DOHH2 (cell line): ENCODE results near the gene FAM221B.

ENCODE experiments used
- H3F3A ChIP-seq: fragments of 200-600 bp; sonication (generic), shearing (Covaris generic); 2 replicates; pipeline ENCODE4 v1.6.0; 2016; ENCODE audit warnings: antibody characterized with exemption, mild to moderate bottlenecking; ENCODE audit not compliant: control insufficient read depth, insufficient read depth
- H3K27ac ChIP-seq: fragments of 200-600 bp; sonication (generic); 2 replicates; pipeline ENCODE4 v1.5.1; 2014; ENCODE audit warnings: low read depth, mild to moderate bottlenecking, low read length, moderate library complexity
- H3K27me3 ChIP-seq: fragments of 200-600 bp; sonication (generic); 2 replicates; pipeline ENCODE4 v1.6.1; 2014; ENCODE audit warnings: mild to moderate bottlenecking, low read length, mixed read lengths; ENCODE audit not compliant: control insufficient read depth
- H3K36me3 ChIP-seq: fragments of 200-600 bp; sonication (generic); 2 replicates; pipeline ENCODE4 v1.6.1; 2014; ENCODE audit warnings: mild to moderate bottlenecking, low read length, moderate library complexity, mixed read lengths; ENCODE audit not compliant: control insufficient read depth
- H3K4me1 ChIP-seq: fragments of 200-600 bp; sonication (generic); 2 replicates; pipeline ENCODE4 v1.6.1; 2014; ENCODE audit warnings: mild to moderate bottlenecking, low read length, mixed read lengths; ENCODE audit not compliant: control insufficient read depth
- H3K4me2 ChIP-seq: fragments of 200-600 bp; sonication (generic); 2 replicates; pipeline ENCODE4 v1.6.0; 2014; ENCODE audit warnings: mild to moderate bottlenecking, low read length, moderate library complexity
- H3K4me3 ChIP-seq: fragments of 200-600 bp; sonication (generic); 2 replicates; pipeline ENCODE4 v1.5.1; 2014; ENCODE audit warnings: mild to moderate bottlenecking, low read length, mixed read lengths
- H3K79me2 ChIP-seq: fragments of 200-600 bp; sonication (generic); 2 replicates; pipeline ENCODE4 v1.6.1; 2014; ENCODE audit warnings: mild to moderate bottlenecking, low read length, mixed read lengths; ENCODE audit not compliant: control insufficient read depth
- H3K9me2 ChIP-seq: fragments of 200-600 bp; sonication (generic); replicated peaks from 2 replicates; pipeline ENCODE4 v1.6.1; 2014; ENCODE audit warnings: mild to moderate bottlenecking, low read length, mixed read lengths; ENCODE audit not compliant: control insufficient read depth
- H3K9me3 ChIP-seq: fragments of 200-600 bp; sonication (generic); 2 replicates; pipeline ENCODE4 v1.6.1; 2014; ENCODE audit warnings: antibody characterized with exemption, low read length, mixed read lengths; ENCODE audit not compliant: control insufficient read depth, insufficient read depth
- H4K20me1 ChIP-seq: fragments of 200-600 bp; sonication (generic); 2 replicates; pipeline ENCODE4 v1.6.0; 2014; ENCODE audit warnings: low read depth, mild to moderate bottlenecking, antibody characterized with exemption, low read length, moderate library complexity; ENCODE audit not compliant: control insufficient read depth, insufficient read depth
- EZH2phosphoT487 ChIP-seq: fragments of 200-600 bp; sonication (generic); IDR thresholded peaks from 2 replicates; pipeline ENCODE4 v1.6.1; 2017; ENCODE audit warnings: borderline replicate concordance, mild to moderate bottlenecking, antibody characterized with exemption, low read length, moderate library complexity, mixed read lengths
- TF ChIP-seq, protein P1 (sequence below): fragments of 200-600 bp; sonication (generic); IDR thresholded peaks from one replicate; pipeline ENCODE4 v1.5.1; 2014; ENCODE audit warnings: antibody characterized with exemption, mild to moderate bottlenecking, low read depth, low read length; ENCODE audit not compliant: poor library complexity, severe bottlenecking

FAM221B gene

DNA sequence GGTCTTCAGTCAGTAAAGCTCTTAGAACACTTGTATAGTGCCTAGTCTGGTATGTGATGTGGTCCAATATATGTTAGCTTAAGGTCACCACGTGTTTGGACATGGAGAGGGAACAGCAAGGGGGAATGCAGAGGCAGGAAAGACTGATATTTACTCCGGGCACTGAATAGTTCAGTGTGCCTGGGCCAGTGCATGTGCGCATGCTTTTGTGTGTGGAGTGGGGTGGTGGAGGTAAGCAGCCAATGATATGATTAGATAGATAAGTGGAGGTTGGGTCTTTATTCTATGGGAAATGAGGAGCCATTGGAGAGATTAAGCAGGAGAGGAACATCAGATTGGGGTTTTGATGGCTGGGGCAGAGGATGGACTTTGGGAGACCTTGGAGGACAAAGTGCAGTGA is 27.7 kb upstream of the FAM221B start:
- Histone ChIP-seq H3K4me1 (no peaks in the 10 kb centered on the region), H3K9me2 (no peaks in the 10 kb centered on the region), H3K36me3 (no peaks in the 10 kb centered on the region), H3K27ac (no peak overlapping the region), H3K4me2 (no peak overlapping the region), H3K9me3 (no peaks in the 10 kb centered on the region), H3K79me2 (no peaks in the 10 kb centered on the region), H4K20me1 (no peaks in the 10 kb centered on the region), H3K27me3 (peaks cover 9% of the 10 kb centered on the region; the same call in 1 of the 2 replicates), H3F3A (no peaks in the 10 kb centered on the region), H3K4me3 (no peak overlapping the region)
- no peak for TF ChIP-seq EZH2phosphoT487
- TF ChIP-seq, protein P1, sequence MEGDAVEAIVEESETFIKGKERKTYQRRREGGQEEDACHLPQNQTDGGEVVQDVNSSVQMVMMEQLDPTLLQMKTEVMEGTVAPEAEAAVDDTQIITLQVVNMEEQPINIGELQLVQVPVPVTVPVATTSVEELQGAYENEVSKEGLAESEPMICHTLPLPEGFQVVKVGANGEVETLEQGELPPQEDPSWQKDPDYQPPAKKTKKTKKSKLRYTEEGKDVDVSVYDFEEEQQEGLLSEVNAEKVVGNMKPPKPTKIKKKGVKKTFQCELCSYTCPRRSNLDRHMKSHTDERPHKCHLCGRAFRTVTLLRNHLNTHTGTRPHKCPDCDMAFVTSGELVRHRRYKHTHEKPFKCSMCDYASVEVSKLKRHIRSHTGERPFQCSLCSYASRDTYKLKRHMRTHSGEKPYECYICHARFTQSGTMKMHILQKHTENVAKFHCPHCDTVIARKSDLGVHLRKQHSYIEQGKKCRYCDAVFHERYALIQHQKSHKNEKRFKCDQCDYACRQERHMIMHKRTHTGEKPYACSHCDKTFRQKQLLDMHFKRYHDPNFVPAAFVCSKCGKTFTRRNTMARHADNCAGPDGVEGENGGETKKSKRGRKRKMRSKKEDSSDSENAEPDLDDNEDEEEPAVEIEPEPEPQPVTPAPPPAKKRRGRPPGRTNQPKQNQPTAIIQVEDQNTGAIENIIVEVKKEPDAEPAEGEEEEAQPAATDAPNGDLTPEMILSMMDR = no peak

DNA sequence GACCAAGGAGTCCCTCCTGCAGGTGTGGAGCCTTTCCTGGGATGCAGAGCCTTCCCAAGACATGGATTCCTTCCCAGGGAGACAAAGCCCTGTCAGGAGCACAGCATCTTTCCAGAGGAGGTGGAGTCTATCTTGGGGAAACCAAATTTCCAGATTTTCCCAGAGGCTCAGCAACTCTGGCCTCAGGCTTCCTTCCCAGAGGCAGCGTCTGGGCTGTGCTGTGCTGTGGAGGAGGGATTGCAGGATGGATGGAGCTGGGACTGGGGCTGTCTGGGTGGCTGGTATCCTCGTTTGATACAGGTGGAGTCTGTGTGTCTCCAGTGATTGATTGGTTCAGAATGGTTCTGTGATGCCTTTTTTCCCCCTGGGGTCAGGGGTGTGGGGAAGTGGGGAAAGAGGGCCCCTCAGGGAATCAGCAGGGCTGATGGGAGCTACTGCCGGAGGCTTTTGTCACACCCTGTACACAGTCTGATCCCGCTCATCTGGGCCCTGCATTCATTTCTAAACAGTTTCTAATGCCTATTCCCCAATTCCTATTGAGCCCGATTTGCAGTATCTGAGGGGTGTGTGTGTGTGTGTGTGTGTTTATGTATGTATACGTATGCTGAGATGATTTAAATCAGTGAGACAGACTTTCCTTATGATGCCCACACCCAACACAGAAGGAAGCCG is 25.7 kb upstream of the FAM221B start:
- no peak overlapping the region for H3K4me3 ChIP-seq
- H3K4me1 ChIP-seq = no peaks in the 10 kb centered on the region
- peaks cover 9% of the 10 kb centered on the region; the same call in 1 of the 2 replicates for H3K27me3 ChIP-seq
- no peaks in the 10 kb centered on the region for H3K79me2 ChIP-seq
- H3K36me3 ChIP-seq = no peaks in the 10 kb centered on the region
- H3K9me3 ChIP-seq = no peaks in the 10 kb centered on the region
- H3K9me2 ChIP-seq = no peaks in the 10 kb centered on the region
- no peak overlapping the region for H3K4me2 ChIP-seq
- no peaks in the 10 kb centered on the region for H4K20me1 ChIP-seq
- no peaks in the 10 kb centered on the region for H3F3A ChIP-seq
- H3K27ac ChIP-seq = no peak overlapping the region
- TF ChIP-seq, protein P1 = no peak
- no peak for TF ChIP-seq EZH2phosphoT487

- H3K9me2 ChIP-seq = no peaks in the 10 kb centered on the region
- H4K20me1 ChIP-seq = no peaks in the 10 kb centered on the region
- no peak overlapping the region for H3K4me2 ChIP-seq
- TF ChIP-seq, protein P1 = no peak
- peaks cover 3% of the 10 kb centered on the region for H3K4me1 ChIP-seq
- H3K36me3 ChIP-seq = no peaks in the 10 kb centered on the region
- no peak overlapping the region for H3K27ac ChIP-seq
- no peaks in the 10 kb centered on the region for H3F3A ChIP-seq
- peaks cover 9% of the 10 kb centered on the region; the same call in 1 of the 2 replicates for H3K27me3 ChIP-seq
- no peaks in the 10 kb centered on the region for H3K9me3 ChIP-seq
- no peak overlapping the region for H3K4me3 ChIP-seq
- H3K79me2 ChIP-seq = no peaks in the 10 kb centered on the region
These were observed 24.6 kb upstream of the FAM221B start for GRCh38 chr9:35852876-35853865.
